PC-3 (cell line): ENCODE measurements around the gene PRPF39. TPM values are rescaled to one million over a fixed set of nuclear protein-coding genes. Genes with fewer than 3 reads are reported as not detected.

Experiments
- ATAC-seq: fragments of 200-7000 bp; cut with Tn5 transposase; 2 replicates; pipeline ENCODE4 v1.9.1; 2020; ENCODE audit warnings: mild to moderate bottlenecking, moderate library complexity
- BruUV-seq: library from RNA; stranded (reverse); fragments of 400-500 nt; replicated peaks from 2 replicates; lab custom pipeline; 2021; lab: Mats Ljungman, UMichigan
- CTCF ChIA-PET: fragments of 300-600 bp; sonication (Branson Sonifier 250); formaldehyde crosslinking; loops from one replicate; lab custom pipeline; 2022; ENCODE audit warnings: antibody characterized with exemption; lab: Charles Lee
- POLR2A ChIA-PET: fragments of 300-600 bp; sonication (Branson Sonifier 250); formaldehyde crosslinking; loops from one replicate; lab custom pipeline; 2022; ENCODE audit warnings: antibody characterized with exemption; ENCODE audit not compliant: unreplicated experiment; lab: Charles Lee
- DNase-seq: peaks from one replicate; pipeline ENCODE4 v3.0.0-alpha.2; 2015
- H2AFZ ChIP-seq: fragments of 300-600 bp; sonication (generic); 2 replicates; pipeline ENCODE4 v1.6.0; 2016; ENCODE audit warnings: antibody characterized with exemption, low read length
- H3F3A ChIP-seq: fragments of 300-600 bp; sonication (generic); one replicate; pipeline ENCODE4 v1.6.0; 2017; ENCODE audit warnings: antibody characterized with exemption, low read length, control low read depth, mild to moderate bottlenecking; ENCODE audit not compliant: unreplicated experiment
- H3K27ac ChIP-seq: fragments of 300-600 bp; sonication (generic); 2 replicates; pipeline ENCODE4 v1.5.1; 2016; ENCODE audit warnings: mild to moderate bottlenecking, low read length
- H3K27me3 ChIP-seq: fragments of 300-600 bp; sonication (generic); 2 replicates; pipeline ENCODE4 v1.6.1; 2016; ENCODE audit warnings: low read length, mixed read lengths
- H3K36me3 ChIP-seq: fragments of 300-600 bp; sonication (generic); 2 replicates; pipeline ENCODE4 v1.6.1; 2016; ENCODE audit warnings: low read depth, mixed run types, low read length, mixed read lengths
- H3K4me1 ChIP-seq: fragments of 300-600 bp; sonication (generic); 2 replicates; pipeline ENCODE4 v1.5.1; 2016; ENCODE audit warnings: low read length; ENCODE audit not compliant: insufficient read depth
- H3K4me2 ChIP-seq: fragments of 300-600 bp; sonication (generic); 2 replicates; pipeline ENCODE4 v1.6.0; 2016; ENCODE audit warnings: low read length
- H3K4me3 ChIP-seq: fragments of 300-600 bp; sonication (generic); 2 replicates; pipeline ENCODE4 v1.5.1; 2016; ENCODE audit warnings: mild to moderate bottlenecking, low read length, mixed read lengths
- H3K79me2 ChIP-seq: fragments of 300-600 bp; sonication (generic); 2 replicates; pipeline ENCODE4 v1.6.1; 2017; ENCODE audit warnings: low read length, mixed read lengths
- H3K9ac ChIP-seq: fragments of 300-600 bp; sonication (generic); 2 replicates; pipeline ENCODE4 v1.6.0; 2016; ENCODE audit warnings: mild to moderate bottlenecking, low read length
- H3K9me2 ChIP-seq: fragments of 300-600 bp; sonication (generic); replicated peaks from 2 replicates; pipeline ENCODE4 v1.6.1; 2016; ENCODE audit warnings: mixed run types, low read length, mixed read lengths
- H3K9me3 ChIP-seq: fragments of 300-600 bp; sonication (generic); 2 replicates; pipeline ENCODE4 v1.6.1; 2016; ENCODE audit warnings: low read length, mixed read lengths
- H4K20me1 ChIP-seq: fragments of 300-600 bp; sonication (generic); 2 replicates; pipeline ENCODE4 v1.6.1; 2016; ENCODE audit warnings: low read length, mixed read lengths
- CTCF ChIP-seq: fragments of 300-600 bp; sonication (generic); conservative IDR thresholded peaks from 2 replicates; pipeline ENCODE4 v1.5.1; 2017; ENCODE audit warnings: antibody characterized with exemption, low read depth, mild to moderate bottlenecking, low read length
- EZH2 ChIP-seq: fragments of 300-600 bp; sonication (generic); IDR thresholded peaks from one replicate; pipeline ENCODE4 v1.6.1; 2017; ENCODE audit warnings: antibody characterized with exemption, mild to moderate bottlenecking, low read length; ENCODE audit not compliant: unreplicated experiment
- EZH2phosphoT487 ChIP-seq: fragments of 300-600 bp; sonication (generic); IDR thresholded peaks from 2 replicates; pipeline ENCODE4 v1.6.1; 2018; ENCODE audit warnings: mild to moderate bottlenecking, antibody characterized with exemption, low read length, borderline replicate concordance
- intact Hi-C: fragments of 100-400 bp; cut with micrococcal nuclease; formaldehyde crosslinking; loops from 2 replicates; pipeline ENCODE4 v1.9.0; 2023
- total RNA-seq: library from RNA; depleted of rRNA; stranded (reverse); fragments of >200 nt; gene quantifications from 2 replicates; pipeline ENCODE4 v1.2.3, GENCODE V29; 2014

Gene PRPF39
- total RNA-seq, 1 experiment from 2014 or later: 19.2 TPM

GRCh38 chr14:45066667-45067066, 17.2 kb upstream of the PRPF39 start:
- POLR2A ChIA-PET: no interaction called here
- CTCF ChIA-PET: no interaction called here
- no peak for ATAC-seq

GRCh38 chr14:45068396-45068795, 15.5 kb upstream of the PRPF39 start:
- no peaks in the 10 kb centered on the region for H4K20me1 ChIP-seq
- ChIA-PET CTCF (no interaction called here), POLR2A (no interaction called here)
- no TSS peak for BruUV-seq
- ATAC-seq (no peak), DNase-seq (no peak)
- intact Hi-C loops: no loop called here
- no peak overlapping the region for H2AFZ ChIP-seq
- no peaks in the 10 kb centered on the region for H3K9me2 ChIP-seq
- no peak for TF ChIP-seq EZH2
- no peak for TF ChIP-seq CTCF
- TF ChIP-seq EZH2phosphoT487: no peak
- no peaks in the 10 kb centered on the region for H3K4me1 ChIP-seq
- H3K27ac ChIP-seq: no peak overlapping the region
- H3F3A ChIP-seq: no peaks in the 10 kb centered on the region
- no peaks in the 10 kb centered on the region for H3K79me2 ChIP-seq
- no peak overlapping the region for H3K9ac ChIP-seq
- no peak overlapping the region for H3K4me2 ChIP-seq
- no peak overlapping the region for H3K4me3 ChIP-seq
- no peaks in the 10 kb centered on the region for H3K9me3 ChIP-seq
- 0 out of 2 replicates have a peak, but pooled peaks cover 7% of the 10 kb centered on the region for H3K36me3 ChIP-seq
- H3K27me3 ChIP-seq: no peaks in the 10 kb centered on the region

More at GRCh38 chr14:45066667-45067066, 17.2 kb upstream of the PRPF39 start:
- Histone ChIP-seq H3K4me3 (no peak overlapping the region), H3K4me1 (no peaks in the 10 kb centered on the region), H3K9me3 (no peaks in the 10 kb centered on the region), H3K4me2 (no peak overlapping the region), H3K27ac (no peak overlapping the region), H3K9ac (no peak overlapping the region), H3K36me3 (0 out of 2 replicates have a peak, but pooled peaks cover 7% of the 10 kb centered on the region), H4K20me1 (no peaks in the 10 kb centered on the region), H2AFZ (no peak overlapping the region), H3F3A (no peaks in the 10 kb centered on the region), H3K79me2 (no peaks in the 10 kb centered on the region), H3K9me2 (no peaks in the 10 kb centered on the region), H3K27me3 (no peaks in the 10 kb centered on the region)
- DNase-seq: no peak
- TF ChIP-seq EZH2: no peak
- intact Hi-C loops: no loop called here
- BruUV-seq: no TSS peak

GRCh38 chr14:45070215-45070614, 13.7 kb upstream of the PRPF39 start:
- ChIA-PET CTCF (no interaction called here), POLR2A (no interaction called here)
- no peaks in the 10 kb centered on the region for H3F3A ChIP-seq
- no TSS peak for BruUV-seq
- H3K9ac ChIP-seq: no peak overlapping the region
- no peak overlapping the region for H3K27ac ChIP-seq
- H3K4me3 ChIP-seq: no peak overlapping the region
- H3K9me2 ChIP-seq: no peaks in the 10 kb centered on the region
- DNase-seq: peak; percentile 65
- H3K79me2 ChIP-seq: no peaks in the 10 kb centered on the region
- H3K4me2 ChIP-seq: no peak overlapping the region
- 0 out of 2 replicates have a peak, but pooled peaks cover 7% of the 10 kb centered on the region for H3K36me3 ChIP-seq
- no peak for TF ChIP-seq CTCF
- no peak for TF ChIP-seq EZH2
- TF ChIP-seq EZH2phosphoT487: no peak
- intact Hi-C loops: loop anchor here (1.0 kb wide), 1 partner anchor 43 kb away; no protein-coding TSS in a partner anchor
- H2AFZ ChIP-seq: no peak overlapping the region
- H3K4me1 ChIP-seq: no peaks in the 10 kb centered on the region
- H4K20me1 ChIP-seq: no peaks in the 10 kb centered on the region
- ATAC-seq: peak; percentile 99
- no peaks in the 10 kb centered on the region for H3K9me3 ChIP-seq
- no peaks in the 10 kb centered on the region for H3K27me3 ChIP-seq
